Cardiac muscle cell (in vitro differentiated cells and primary cell): Measurements from ENCODE around the gene ELMOD1. TPM values are rescaled to one million over a fixed set of nuclear protein-coding genes. Genes with fewer than 3 reads are reported as not detected.

Experiments used
- DNase-seq, 2 donors: peaks; one replicate each; pipeline versions ENCODE4 v3.0.0 to v3.0.0-alpha.2; 2010 to 2017; ENCODE audit warnings: low read depth in 1 of 2, low spot score in 1 of 2
- H3K27ac ChIP-seq: fragments of 200-600 bp; sonication (generic); 2 replicates; pipeline ENCODE4 v1.5.1; 2016
- H3K27me3 ChIP-seq: fragments of 200-600 bp; sonication (generic); 2 replicates; pipeline ENCODE4 v1.6.0; 2016; ENCODE audit warnings: control low read depth
- H3K36me3 ChIP-seq: fragments of 200-600 bp; sonication (generic); 2 replicates; pipeline ENCODE4 v1.5.1; 2016; ENCODE audit warnings: control low read depth
- H3K4me1 ChIP-seq: fragments of 200-600 bp; sonication (generic); 2 replicates; pipeline ENCODE4 v1.8.1; 2017; ENCODE audit warnings: low read depth, mild to moderate bottlenecking, mixed run types
- H3K4me3 ChIP-seq: fragments of 200-600 bp; sonication (generic); 2 replicates; pipeline ENCODE4 v1.5.1; 2016; ENCODE audit warnings: mild to moderate bottlenecking
- H3K9me3 ChIP-seq: fragments of 200-600 bp; sonication (generic); 2 replicates; pipeline ENCODE4 v1.5.1; 2017; ENCODE audit warnings: low read depth, mild to moderate bottlenecking, control low read depth
- polyA plus RNA-seq: library from polyadenylated mRNA; unstranded; fragments of >200 nt; fragmentation: Nextera tagmentation; extraction: Ambion mirVana; gene quantifications from 2 replicates; pipeline ENCODE4 v1.2.1, GENCODE V29; 2016
- total RNA-seq: library from RNA; depleted of rRNA; stranded (reverse); fragments of >200 nt; gene quantifications from 2 replicates; pipeline ENCODE4 v1.2.3, GENCODE V29; 2016
- TF ChIP-seq, protein P1 (sequence below): IDR thresholded peaks from 2 replicates; pipeline ENCODE4 v1.5.1; 2012; ENCODE audit warnings: low read depth, mild to moderate bottlenecking, low read length

The ELMOD1 gene
- total and polyA plus RNA-seq, 2 experiments from 2014 or later = 0.09 to 1.1 TPM

- no peaks in the 10 kb centered on the region for H3K4me1 ChIP-seq
- no peak for DNase-seq
- H3K27ac ChIP-seq = no peak overlapping the region
- H3K27me3 ChIP-seq = no peaks in the 10 kb centered on the region
- TF ChIP-seq, protein P1, sequence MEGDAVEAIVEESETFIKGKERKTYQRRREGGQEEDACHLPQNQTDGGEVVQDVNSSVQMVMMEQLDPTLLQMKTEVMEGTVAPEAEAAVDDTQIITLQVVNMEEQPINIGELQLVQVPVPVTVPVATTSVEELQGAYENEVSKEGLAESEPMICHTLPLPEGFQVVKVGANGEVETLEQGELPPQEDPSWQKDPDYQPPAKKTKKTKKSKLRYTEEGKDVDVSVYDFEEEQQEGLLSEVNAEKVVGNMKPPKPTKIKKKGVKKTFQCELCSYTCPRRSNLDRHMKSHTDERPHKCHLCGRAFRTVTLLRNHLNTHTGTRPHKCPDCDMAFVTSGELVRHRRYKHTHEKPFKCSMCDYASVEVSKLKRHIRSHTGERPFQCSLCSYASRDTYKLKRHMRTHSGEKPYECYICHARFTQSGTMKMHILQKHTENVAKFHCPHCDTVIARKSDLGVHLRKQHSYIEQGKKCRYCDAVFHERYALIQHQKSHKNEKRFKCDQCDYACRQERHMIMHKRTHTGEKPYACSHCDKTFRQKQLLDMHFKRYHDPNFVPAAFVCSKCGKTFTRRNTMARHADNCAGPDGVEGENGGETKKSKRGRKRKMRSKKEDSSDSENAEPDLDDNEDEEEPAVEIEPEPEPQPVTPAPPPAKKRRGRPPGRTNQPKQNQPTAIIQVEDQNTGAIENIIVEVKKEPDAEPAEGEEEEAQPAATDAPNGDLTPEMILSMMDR = no peak
- H3K4me3 ChIP-seq = no peak overlapping the region
- no peaks in the 10 kb centered on the region for H3K36me3 ChIP-seq
- no peaks in the 10 kb centered on the region for H3K9me3 ChIP-seq
Observed at GRCh38 chr11:107625685-107625989, 34.7 kb downstream of the ELMOD1 start.

DNA sequence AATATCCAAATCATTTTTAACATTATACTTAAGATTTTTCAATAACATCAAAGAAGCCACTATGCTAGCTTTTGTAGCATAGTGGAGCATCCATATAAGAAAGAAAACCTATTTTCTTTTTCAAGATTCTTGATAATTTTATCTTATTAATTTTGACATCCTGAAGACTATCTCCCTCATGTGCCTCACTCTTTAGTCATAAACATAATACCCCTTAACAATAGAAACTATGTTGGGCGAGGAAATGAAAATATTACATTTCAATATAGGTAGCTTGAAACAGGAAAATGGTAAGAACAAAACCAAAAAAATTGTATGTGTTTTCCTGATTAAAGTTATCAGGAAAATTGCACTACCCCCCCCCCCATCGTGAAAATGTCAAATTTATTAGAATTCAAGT, 40.1 kb downstream of the ELMOD1 start:
- DNase-seq = no peak
- H3K36me3 ChIP-seq = no peaks in the 10 kb centered on the region
- H3K27ac ChIP-seq = no peak overlapping the region
- TF ChIP-seq, protein P1 = no peak
- H3K9me3 ChIP-seq = no peaks in the 10 kb centered on the region
- no peak overlapping the region for H3K4me3 ChIP-seq
- no peaks in the 10 kb centered on the region for H3K27me3 ChIP-seq
- no peaks in the 10 kb centered on the region for H3K4me1 ChIP-seq

DNA sequence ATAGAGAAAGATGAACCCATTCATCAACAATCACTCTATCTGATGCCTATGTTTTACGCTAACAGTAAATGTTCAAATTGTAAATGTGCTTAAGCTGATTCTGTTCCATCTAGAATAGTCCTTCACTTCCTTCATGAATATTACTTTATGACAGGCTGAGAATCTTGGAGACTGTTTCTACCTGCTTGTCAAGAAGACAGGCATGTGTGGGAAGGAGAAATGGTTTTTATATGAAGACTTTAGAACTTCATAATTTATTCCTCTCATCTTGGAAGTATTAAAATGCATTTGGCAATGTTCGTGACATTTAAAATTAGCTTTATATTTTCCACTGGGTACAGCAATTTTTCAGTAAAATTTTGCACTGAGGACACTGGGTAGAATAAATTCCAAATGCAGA, 41.0 kb downstream of the ELMOD1 start:
- no peaks in the 10 kb centered on the region for H3K27me3 ChIP-seq
- H3K9me3 ChIP-seq = no peaks in the 10 kb centered on the region
- TF ChIP-seq, protein P1 = no peak
- no peaks in the 10 kb centered on the region for H3K36me3 ChIP-seq
- H3K4me1 ChIP-seq = no peaks in the 10 kb centered on the region
- DNase-seq = no peak
- H3K27ac ChIP-seq = no peak overlapping the region
- no peak overlapping the region for H3K4me3 ChIP-seq

DNA sequence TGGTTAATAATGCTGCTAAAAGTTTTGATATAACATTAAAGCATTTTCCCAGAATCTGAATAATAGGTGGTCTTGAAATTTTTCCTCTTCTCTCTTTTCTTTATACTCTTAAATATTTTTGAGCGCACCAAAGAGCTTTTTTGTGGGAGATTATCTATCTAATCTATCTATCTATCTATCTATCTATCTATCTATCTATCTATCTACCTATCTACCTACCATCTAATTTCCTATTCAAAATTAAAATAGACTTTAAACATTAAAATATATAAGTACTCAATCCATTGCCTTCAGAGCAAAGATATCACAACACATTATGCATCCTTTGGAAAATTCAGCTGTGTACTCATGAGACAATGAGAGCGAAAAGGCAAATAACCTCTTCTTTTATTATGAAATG, 55.8 kb downstream of the ELMOD1 start:
- TF ChIP-seq, protein P1 = no peak
- Histone ChIP-seq H3K4me3 (no peak overlapping the region), H3K27ac (no peak overlapping the region), H3K4me1 (no peaks in the 10 kb centered on the region), H3K27me3 (no peaks in the 10 kb centered on the region), H3K9me3 (no peaks in the 10 kb centered on the region), H3K36me3 (no peaks in the 10 kb centered on the region)
- DNase-seq = no peak

DNA sequence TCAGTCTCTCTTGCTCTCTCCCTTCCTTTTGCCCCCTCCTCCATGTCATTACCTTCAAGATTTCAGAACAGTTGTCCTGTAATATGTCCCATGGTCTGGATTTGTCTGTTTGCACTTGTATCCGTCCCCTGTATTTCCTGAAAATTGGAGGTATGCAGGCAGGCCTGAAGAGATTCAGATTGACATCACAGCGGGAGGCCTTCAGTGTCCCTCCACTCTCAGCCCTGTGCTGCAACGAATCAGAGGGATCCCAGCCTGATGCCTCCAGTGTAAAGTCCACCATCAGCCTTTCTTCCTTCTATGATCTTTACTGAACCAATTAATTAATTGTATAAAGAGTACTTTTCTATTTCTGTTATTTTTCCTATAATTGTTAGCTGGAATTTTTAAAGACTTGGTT, 57.3 kb downstream of the ELMOD1 start:
- Histone ChIP-seq H3K27me3 (no peaks in the 10 kb centered on the region), H3K36me3 (no peaks in the 10 kb centered on the region), H3K27ac (no peak overlapping the region), H3K9me3 (no peaks in the 10 kb centered on the region), H3K4me1 (no peaks in the 10 kb centered on the region), H3K4me3 (no peak overlapping the region)
- no peak for DNase-seq
- TF ChIP-seq, protein P1 = no peak

DNA sequence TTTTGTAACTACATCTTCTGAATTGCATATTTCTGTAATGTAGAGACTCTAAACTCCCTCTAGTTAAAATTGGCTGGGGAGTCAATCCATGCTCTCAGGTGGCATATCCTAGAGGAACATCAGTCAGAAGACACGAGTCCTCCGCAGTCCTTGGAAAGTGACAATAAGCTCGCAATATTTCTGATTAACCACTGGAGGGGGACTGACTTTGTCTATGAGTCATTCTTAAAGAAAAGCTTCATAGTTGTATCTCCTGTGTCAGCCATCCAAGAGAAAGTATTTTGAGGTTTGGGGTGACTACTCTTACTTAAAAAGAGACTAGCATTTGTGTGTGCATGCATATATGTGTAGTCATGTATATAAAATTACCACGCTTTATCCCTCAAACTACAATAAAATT, 60.7 kb downstream of the ELMOD1 start:
- H3K27ac ChIP-seq = no peak overlapping the region
- H3K4me1 ChIP-seq = no peaks in the 10 kb centered on the region
- no peak overlapping the region for H3K4me3 ChIP-seq
- no peaks in the 10 kb centered on the region for H3K36me3 ChIP-seq
- DNase-seq = no peak
- TF ChIP-seq, protein P1 = no peak
- H3K27me3 ChIP-seq = no peaks in the 10 kb centered on the region
- H3K9me3 ChIP-seq = no peaks in the 10 kb centered on the region
